ENCODE measurements around the gene CUL7. TPM values are rescaled to one million over a fixed set of nuclear protein-coding genes. Genes with fewer than 3 reads are reported as not detected.

Gene CUL7
- total and polyA plus RNA-seq, 2 experiments from 2014 or later, result 21.8 to 54.1 TPM

DNA sequence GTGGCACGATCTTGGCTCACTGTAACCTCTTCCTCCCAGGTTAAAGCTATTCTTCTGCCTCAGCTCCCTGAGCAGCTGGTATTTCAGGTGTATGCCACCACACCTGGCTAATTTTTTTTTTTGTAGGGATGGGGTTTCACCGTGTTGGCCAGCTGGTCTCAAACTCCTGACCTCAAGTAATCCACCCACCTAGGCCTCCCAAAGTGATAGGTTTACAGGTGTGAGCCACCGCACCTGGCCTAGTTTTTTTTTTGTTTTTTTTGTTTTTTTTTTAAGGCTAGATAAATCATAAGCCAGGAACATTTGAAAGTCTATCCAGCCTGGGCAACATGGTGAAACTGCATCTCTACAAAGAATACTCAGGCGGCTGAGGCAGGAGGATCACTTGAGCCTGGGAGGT lies 21.3 kb downstream of the CUL7 start:
- no peak overlapping the region for H2AFZ ChIP-seq
- no peaks in the 10 kb centered on the region for H4K20me1 ChIP-seq (ENCODE audit: insufficient read depth)
- in situ Hi-C loops (cut with MboI), result no loop called here
- no peak overlapping the region for H3K9ac ChIP-seq
- H3K27ac ChIP-seq, result no peak overlapping the region
- H3K9me2 ChIP-seq (ENCODE audit: insufficient read depth), result no peaks in the 10 kb centered on the region
- peaks cover 40% of the 10 kb centered on the region; the same call in 1 of the 2 replicates for H3F3A ChIP-seq (ENCODE audit: insufficient read depth)
- DNase-seq, result no peak
- no peak for TF ChIP-seq EZH2 (IDR thresholded peaks at IDR 0.05; ENCODE audit: insufficient read depth, poor library complexity, severe bottlenecking)
- no peaks in the 10 kb centered on the region for H3K9me3 ChIP-seq (ENCODE audit: low read depth)
- 83 to 90% methylated on average over 4 of the region's 4 CpGs for WGBS, 2 experiments (ENCODE audit: low coverage in 1 of 2, low lambda C conversion rate in 2 of 2, missing lambda C conversion rate in 2 of 2)
- peaks cover 29% of the 10 kb centered on the region; the same call in 1 of the 2 replicates for H3K36me3 ChIP-seq (ENCODE audit: low read depth)
- H3K27me3 ChIP-seq (replicated peaks; ENCODE audit: insufficient read depth), result no peaks in the 10 kb centered on the region
- no peak overlapping the region for H3K4me2 ChIP-seq (ENCODE audit: unreplicated experiment)
- no peaks in the 10 kb centered on the region for H3K4me1 ChIP-seq (ENCODE audit: insufficient read depth)
- no peaks in the 10 kb centered on the region for H3K79me2 ChIP-seq (ENCODE audit: insufficient read depth)
- H3K4me3 ChIP-seq, result no peak overlapping the region

GRCh38 chr6:43029120-43029519 lies 24.5 kb downstream of the CUL7 start:
- Histone ChIP-seq H3F3A (ENCODE audit: insufficient read depth) (peaks cover 57% of the 10 kb centered on the region), H2AFZ (no peak overlapping the region), H3K36me3 (ENCODE audit: low read depth) (peaks cover 52% of the 10 kb centered on the region), H3K9me3 (ENCODE audit: low read depth) (no peaks in the 10 kb centered on the region), H3K27me3 (replicated peaks; ENCODE audit: insufficient read depth) (no peaks in the 10 kb centered on the region), H3K9me2 (ENCODE audit: insufficient read depth) (no peaks in the 10 kb centered on the region), H3K4me2 (ENCODE audit: unreplicated experiment) (no peak overlapping the region), H3K79me2 (ENCODE audit: insufficient read depth) (peaks cover 10% of the 10 kb centered on the region), H3K9ac (no peak overlapping the region), H3K4me1 (ENCODE audit: insufficient read depth) (no peaks in the 10 kb centered on the region), H3K27ac (no peak overlapping the region), H4K20me1 (ENCODE audit: insufficient read depth) (no peaks in the 10 kb centered on the region), H3K4me3 (no peak overlapping the region)
- no peak for TF ChIP-seq EZH2 (IDR thresholded peaks at IDR 0.05; ENCODE audit: insufficient read depth, poor library complexity, severe bottlenecking)
- DNase-seq, result no peak
- in situ Hi-C loops (cut with MboI), result no loop called here
- 97% methylated on average over 9 of the region's 9 CpGs for WGBS, 2 experiments (ENCODE audit: low coverage in 1 of 2, low lambda C conversion rate in 2 of 2, missing lambda C conversion rate in 2 of 2)

DNA sequence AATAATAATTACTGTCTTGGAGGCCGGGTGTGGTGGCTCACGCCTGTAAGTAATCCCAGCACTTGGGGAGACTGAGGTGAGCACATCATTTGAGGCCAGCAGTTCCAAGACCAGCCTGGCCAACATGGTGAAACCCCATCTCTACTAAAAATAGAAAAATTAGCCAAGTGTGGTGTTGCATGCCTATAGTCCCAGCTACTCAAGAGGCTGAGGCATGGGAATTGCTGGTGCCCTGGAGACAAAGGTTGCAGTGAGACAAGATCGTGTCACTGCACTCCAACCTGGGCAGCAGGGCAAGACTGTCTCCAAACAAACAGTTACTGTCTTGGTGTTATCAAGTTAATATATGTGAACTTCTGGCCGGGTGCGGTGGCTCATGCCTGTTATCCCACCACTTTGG lies 27.3 kb downstream of the CUL7 start:
- Histone ChIP-seq H3K27ac (no peak overlapping the region), H3K4me3 (no peak overlapping the region), H3K4me2 (ENCODE audit: unreplicated experiment) (no peak overlapping the region), H2AFZ (no peak overlapping the region), H3K27me3 (replicated peaks; ENCODE audit: insufficient read depth) (no peaks in the 10 kb centered on the region), H3K36me3 (ENCODE audit: low read depth) (peaks cover 52% of the 10 kb centered on the region), H3K9me2 (ENCODE audit: insufficient read depth) (no peaks in the 10 kb centered on the region), H3K9ac (no peak overlapping the region), H3K4me1 (ENCODE audit: insufficient read depth) (no peaks in the 10 kb centered on the region; the same call in 1 of the 2 replicates), H3K9me3 (ENCODE audit: low read depth) (no peaks in the 10 kb centered on the region), H3K79me2 (ENCODE audit: insufficient read depth) (peaks cover 35% of the 10 kb centered on the region), H3F3A (ENCODE audit: insufficient read depth) (peaks cover 34% of the 10 kb centered on the region), H4K20me1 (ENCODE audit: insufficient read depth) (no peaks in the 10 kb centered on the region)
- in situ Hi-C loops (cut with MboI), result no loop called here
- no peak for TF ChIP-seq EZH2phosphoT487 (IDR thresholded peaks at IDR 0.05; ENCODE audit: insufficient read depth, low read depth)
- 78 to 79% methylated on average over 5 of the region's 5 CpGs for WGBS, 2 experiments (ENCODE audit: low coverage in 1 of 2, low lambda C conversion rate in 2 of 2, missing lambda C conversion rate in 2 of 2)
- DNase-seq, result no peak

DNA sequence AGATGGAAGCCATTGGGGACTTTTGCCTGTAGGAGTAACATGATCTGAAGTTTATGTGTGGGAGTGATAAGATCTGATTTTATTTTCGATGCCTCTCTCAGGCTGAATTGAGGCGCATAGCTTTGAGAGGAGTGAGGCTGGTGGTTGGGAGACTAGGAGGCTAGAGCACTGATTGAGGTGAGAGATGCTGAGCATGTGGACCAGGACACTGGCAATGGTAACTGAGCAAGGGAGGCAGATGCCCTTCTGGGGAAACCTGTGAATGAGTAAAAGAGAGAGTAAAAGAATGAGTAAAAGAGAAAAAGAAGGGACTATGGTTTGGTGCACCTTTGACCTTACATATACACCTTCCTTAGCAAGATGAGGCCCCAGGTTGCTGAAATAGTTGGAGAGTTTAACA lies 29.2 kb downstream of the CUL7 start:
- H3K27ac ChIP-seq, result no peak overlapping the region
- no peak for DNase-seq
- no peaks in the 10 kb centered on the region for H3K27me3 ChIP-seq (replicated peaks; ENCODE audit: insufficient read depth)
- peaks cover 46% of the 10 kb centered on the region for H3K36me3 ChIP-seq (ENCODE audit: low read depth)
- H3K79me2 ChIP-seq (ENCODE audit: insufficient read depth), result peaks cover 44% of the 10 kb centered on the region
- in situ Hi-C loops (cut with MboI), result no loop called here
- 91 to 93% methylated on average over 2 of the region's 2 CpGs for WGBS, 2 experiments (ENCODE audit: low coverage in 1 of 2, low lambda C conversion rate in 2 of 2, missing lambda C conversion rate in 2 of 2)
- H3K4me2 ChIP-seq (ENCODE audit: unreplicated experiment), result no peak overlapping the region
- H3K4me3 ChIP-seq, result no peak overlapping the region
- H3K9me2 ChIP-seq (ENCODE audit: insufficient read depth), result no peaks in the 10 kb centered on the region
- H3K9ac ChIP-seq, result no peak overlapping the region
- H3K4me1 ChIP-seq (ENCODE audit: insufficient read depth), result peaks cover 7% of the 10 kb centered on the region
- H3K9me3 ChIP-seq (ENCODE audit: low read depth), result no peaks in the 10 kb centered on the region
- H4K20me1 ChIP-seq (ENCODE audit: insufficient read depth), result no peaks in the 10 kb centered on the region
- TF ChIP-seq EZH2 (IDR thresholded peaks at IDR 0.05; ENCODE audit: insufficient read depth, poor library complexity, severe bottlenecking) (no peak), EZH2phosphoT487 (IDR thresholded peaks at IDR 0.05; ENCODE audit: insufficient read depth, low read depth) (no peak)
- H3F3A ChIP-seq (ENCODE audit: insufficient read depth), result peaks cover 40% of the 10 kb centered on the region
- no peak overlapping the region for H2AFZ ChIP-seq
